Thyroid gland (tissue), 4 donors: ENCODE data around the gene CADPS.

Experiments used
- POLR2A ChIP-seq, 2 donors: fragments of 450-650 bp; IDR thresholded peaks; one replicate each; pipeline ENCODE4 v1.6.1; 2017; ENCODE audit warnings: antibody characterized with exemption in 2 of 2, mild to moderate bottlenecking in 2 of 2, moderate library complexity in 1 of 2
- TF ChIP-seq, protein P1 (sequence below), 6 experiments: fragments of 200-600 bp in 3 of 6; fragments of 450-650 bp in 3 of 6; sonication (generic) in 3 of 6; IDR thresholded peaks; one replicate each; pipeline ENCODE4 v1.5.1; 2016 to 2019; ENCODE audit warnings: antibody characterized with exemption in 6 of 6, mild to moderate bottlenecking in 2 of 6, inconsistent platforms in 1 of 6, moderate library complexity in 1 of 6

DNA sequence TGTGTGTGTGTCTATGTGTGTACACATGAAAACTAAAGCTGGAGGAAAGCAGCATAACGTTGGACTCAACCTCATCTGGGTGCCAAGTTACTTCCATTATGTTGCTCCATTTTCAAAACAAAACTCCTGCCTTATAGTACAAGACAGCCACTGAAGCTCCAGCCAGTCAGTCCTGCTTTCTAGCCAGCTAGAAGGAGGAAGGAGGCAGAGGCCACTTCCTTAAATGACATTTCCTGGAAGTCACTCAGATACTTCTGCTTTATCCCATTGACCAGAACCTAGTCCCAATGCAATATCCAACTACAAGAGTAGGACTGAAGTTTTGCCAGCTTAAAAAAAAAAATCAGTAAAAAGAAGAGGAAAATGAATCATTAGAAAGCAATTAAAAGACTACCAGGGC, 31.7 kb downstream of the CADPS start:
- TF ChIP-seq, protein P1, sequence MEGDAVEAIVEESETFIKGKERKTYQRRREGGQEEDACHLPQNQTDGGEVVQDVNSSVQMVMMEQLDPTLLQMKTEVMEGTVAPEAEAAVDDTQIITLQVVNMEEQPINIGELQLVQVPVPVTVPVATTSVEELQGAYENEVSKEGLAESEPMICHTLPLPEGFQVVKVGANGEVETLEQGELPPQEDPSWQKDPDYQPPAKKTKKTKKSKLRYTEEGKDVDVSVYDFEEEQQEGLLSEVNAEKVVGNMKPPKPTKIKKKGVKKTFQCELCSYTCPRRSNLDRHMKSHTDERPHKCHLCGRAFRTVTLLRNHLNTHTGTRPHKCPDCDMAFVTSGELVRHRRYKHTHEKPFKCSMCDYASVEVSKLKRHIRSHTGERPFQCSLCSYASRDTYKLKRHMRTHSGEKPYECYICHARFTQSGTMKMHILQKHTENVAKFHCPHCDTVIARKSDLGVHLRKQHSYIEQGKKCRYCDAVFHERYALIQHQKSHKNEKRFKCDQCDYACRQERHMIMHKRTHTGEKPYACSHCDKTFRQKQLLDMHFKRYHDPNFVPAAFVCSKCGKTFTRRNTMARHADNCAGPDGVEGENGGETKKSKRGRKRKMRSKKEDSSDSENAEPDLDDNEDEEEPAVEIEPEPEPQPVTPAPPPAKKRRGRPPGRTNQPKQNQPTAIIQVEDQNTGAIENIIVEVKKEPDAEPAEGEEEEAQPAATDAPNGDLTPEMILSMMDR (IDR thresholded peaks at IDR 0.05): no peak
- no peak for TF ChIP-seq POLR2A (IDR thresholded peaks at IDR 0.05)
